GM12878 (cell line): Measurements from ENCODE around the gene NPTX1. TPM values are rescaled to one million over a fixed set of nuclear protein-coding genes. Genes with fewer than 3 reads are reported as not detected.

Experiments used
- ATAC-seq: fragments of 200-7000 bp; cut with Tn5 transposase; 3 replicates; pipeline ENCODE4 v1.9.1; 2020; ENCODE audit warnings: mild to moderate bottlenecking, moderate library complexity
- BruUV-seq: library from RNA; stranded (reverse); fragments of 400-500 nt; replicated peaks from 2 replicates; lab custom pipeline; 2021; lab: Mats Ljungman, UMichigan
- CTCF ChIA-PET: fragments of 300-600 bp; sonication (Branson Sonifier 250); formaldehyde crosslinking; extraction: SDS; loops from one replicate; lab custom pipeline; 2021; ENCODE audit warnings: inconsistent platforms; lab: Yijun Ruan, JAX
- POLR2A ChIA-PET: fragments of 350-600 bp; formaldehyde crosslinking; extraction: SDS; loops from one replicate; lab custom pipeline; 2021; ENCODE audit warnings: inconsistent platforms; lab: Charles Lee
- RAD21 ChIA-PET: fragments of 300-600 bp; sonication (Branson Sonifier 250); formaldehyde crosslinking; loops from one replicate; lab custom pipeline; 2023; ENCODE audit warnings: antibody characterized with exemption; ENCODE audit not compliant: unreplicated experiment; lab: Charles Lee
- SMC1A ChIA-PET: fragments of 300-600 bp; sonication (Branson Sonifier 250); formaldehyde crosslinking; loops from one replicate; lab custom pipeline; 2023; ENCODE audit not compliant: unreplicated experiment, uncharacterized antibody; lab: Charles Lee
- DNase-seq: peaks from one replicate; pipeline ENCODE4 v3.0.0-alpha.2; 2011; ENCODE audit warnings: low read depth, low spot score
- FAIRE-seq: peaks from 3 replicates; lab custom pipeline; 2011; peaks lifted over from hg19 to GRCh38; lab: Jason Lieb, UNC
- H2AFZ ChIP-seq: 2 replicates; pipeline ENCODE4 v1.6.0; 2011; ENCODE audit warnings: low read depth, low read length, control low read depth; ENCODE audit not compliant: control insufficient read depth
- H3K27ac ChIP-seq: 2 replicates; pipeline ENCODE4 v1.5.1; 2011; ENCODE audit warnings: control low read depth; ENCODE audit not compliant: control insufficient read depth, insufficient read depth
- H3K27me3 ChIP-seq, 2 experiments: replicated peaks in 1 of 2; 2 replicates each; pipeline versions ENCODE4 v1.6.0 to v1.6.1; 2011; ENCODE audit warnings: low read length in 1 of 2; ENCODE audit not compliant: control insufficient read depth in 2 of 2, insufficient read depth in 2 of 2
- H3K36me3 ChIP-seq, 2 experiments: 2 replicates each; pipeline ENCODE4 v1.5.1; 2011; ENCODE audit warnings: low read length in 1 of 2; ENCODE audit not compliant: control insufficient read depth in 2 of 2, insufficient read depth in 2 of 2
- H3K4me1 ChIP-seq: 2 replicates; pipeline ENCODE4 v1.6.1; 2011; ENCODE audit warnings: mild to moderate bottlenecking, low read length, moderate library complexity, mixed read lengths; ENCODE audit not compliant: control insufficient read depth, insufficient read depth
- H3K4me2 ChIP-seq: 2 replicates; pipeline ENCODE4 v1.6.0; 2011; ENCODE audit warnings: control low read depth; ENCODE audit not compliant: control insufficient read depth, insufficient read depth
- H3K4me3 ChIP-seq: fragments of 200-600 bp; sonication (generic); 2 replicates; pipeline ENCODE4 v1.5.1; 2016
- H3K79me2 ChIP-seq: 2 replicates; pipeline ENCODE4 v1.6.0; 2011; ENCODE audit warnings: low read length; ENCODE audit not compliant: control insufficient read depth, insufficient read depth
- H3K9ac ChIP-seq: 2 replicates; pipeline ENCODE4 v1.8.0; 2011; ENCODE audit warnings: low read length, control low read depth, mixed read lengths; ENCODE audit not compliant: control insufficient read depth, insufficient read depth
- H3K9me3 ChIP-seq: replicated peaks from 3 replicates; pipeline ENCODE4 v1.5.1; 2011; ENCODE audit warnings: mild to moderate bottlenecking, low read length; ENCODE audit not compliant: control insufficient read depth, insufficient read depth
- H4K20me1 ChIP-seq: 2 replicates; pipeline ENCODE4 v1.6.0; 2011; ENCODE audit not compliant: control insufficient read depth, insufficient read depth
- CREB1 ChIP-seq: IDR thresholded peaks from 2 replicates; pipeline ENCODE4 v1.6.1; 2012; ENCODE audit warnings: low read depth, mild to moderate bottlenecking, inconsistent platforms
- CREM ChIP-seq: IDR thresholded peaks from 2 replicates; pipeline ENCODE4 v1.6.1; 2014; ENCODE audit warnings: antibody characterized with exemption, low read depth
- DPF2 ChIP-seq: fragments of 450-650 bp; IDR thresholded peaks from 2 replicates; pipeline ENCODE4 v1.6.1; 2017; ENCODE audit warnings: mild to moderate bottlenecking
- EP300 ChIP-seq, 2 experiments: fragments of 150-350 bp in 1 of 2; IDR thresholded peaks; 2 replicates each; pipeline ENCODE4 v1.6.1; 2011 to 2012; ENCODE audit warnings: low read depth in 2 of 2, low read length in 2 of 2, borderline replicate concordance in 1 of 2, improper control_type of control experiment in 1 of 2, inconsistent platforms in 1 of 2; ENCODE audit not compliant: control insufficient read depth in 1 of 2
- KDM1A ChIP-seq: fragments of 200-600 bp; sonication (generic); IDR thresholded peaks from 2 replicates; pipeline ENCODE4 v1.6.1; 2016; ENCODE audit warnings: borderline replicate concordance
- MTA3 ChIP-seq: IDR thresholded peaks from 2 replicates; pipeline ENCODE4 v1.6.1; 2012; ENCODE audit warnings: low read length, inconsistent platforms, borderline replicate concordance
- NKRF ChIP-seq: fragments of 450-650 bp; conservative IDR thresholded peaks from 2 replicates; pipeline ENCODE4 v1.6.1; 2017; ENCODE audit warnings: mild to moderate bottlenecking, moderate library complexity
- RAD21 ChIP-seq: IDR thresholded peaks from 2 replicates; pipeline ENCODE4 v1.6.1; 2011; ENCODE audit warnings: mild to moderate bottlenecking, low read depth, low read length, moderate library complexity; ENCODE audit not compliant: insufficient read depth
- SIX5 ChIP-seq: IDR thresholded peaks from 2 replicates; pipeline ENCODE4 v1.6.1; 2011; ENCODE audit warnings: mild to moderate bottlenecking, low read depth, low read length, moderate library complexity; ENCODE audit not compliant: severe bottlenecking
- ZBTB4 ChIP-seq: fragments of 450-650 bp; formaldehyde crosslinking; IDR thresholded peaks from 2 replicates; pipeline ENCODE4 v1.4.0; 2022; ENCODE audit warnings: mild to moderate bottlenecking, moderate library complexity
- ZNF274 ChIP-seq: IDR thresholded peaks from one replicate; pipeline ENCODE4 v1.8.0; 2011; ENCODE audit not compliant: insufficient read length, insufficient read depth
- WGBS: methylation state at CpG from one replicate; pipeline ENCODE4 v1.1.6; 2016; ENCODE audit warnings: low lambda C conversion rate; ENCODE audit not compliant: insufficient replicate concordance, insufficient coverage; ENCODE audit errors: missing lambda C conversion rate; 5-methylcytosine and 5-hydroxymethylcytosine counted together
- in situ Hi-C: fragments of 300-500 bp; cut with MboI; formaldehyde crosslinking; loops from 9 replicates; pipeline ENCODE4 v1.14.3; 2018; ENCODE audit warnings: mixed read lengths
- intact Hi-C: fragments of 100-400 bp; cut with micrococcal nuclease; formaldehyde crosslinking; loops from one replicate; pipeline ENCODE4 v1.14.2; 2022; ENCODE audit not compliant: unreplicated experiment
- polyA plus RNA-seq, 11 experiments: library from polyadenylated mRNA; depleted of rRNA in 4 of 11; unstranded in 6 of 11; stranded (reverse) in 5 of 11; fragments of >200 nt; fragmentation: Nextera tagmentation in 4 of 11; fragmentation: Illumina TruSeq in 1 of 11; extraction: Ambion mirVana in 4 of 11; extraction: Trizol in 1 of 11; gene quantifications; 1 replicate in 1 of 11; 2 replicates in 10 of 11; pipeline versions ENCODE4 v1.2.1 to v1.2.3, GENCODE V29; 2011 to 2016; ENCODE audit warnings: inconsistent platforms in 2 of 11, missing spikeins in 2 of 11, low read depth in 1 of 11
- total RNA-seq, 4 experiments: library from RNA; depleted of rRNA in 3 of 4; stranded (reverse); fragments of >200 nt in 3 of 4; fragmentation: Illumina TruSeq in 1 of 4; extraction: Trizol in 1 of 4; gene quantifications; 2 replicates each; pipeline versions ENCODE4 v1.2.1 to v1.2.3, GENCODE V29; 2013 to 2021
- TF ChIP-seq, protein P1 (sequence below): fragments of 450-650 bp; formaldehyde crosslinking; IDR thresholded peaks from 2 replicates; pipeline ENCODE4 v1.5.0; 2022; ENCODE audit warnings: mild to moderate bottlenecking, missing genetic modification characterization
- TF ChIP-seq, protein P2 (sequence below): fragments of 450-650 bp; IDR thresholded peaks from 2 replicates; pipeline ENCODE4 v1.6.1; 2018; ENCODE audit warnings: mild to moderate bottlenecking, low read depth, moderate library complexity; ENCODE audit not compliant: partially characterized antibody

NPTX1 gene
- total and polyA plus RNA-seq, 10 of the 15 experiments (the other 5 are each of a cell fraction or from before 2014, with no cell fraction given): not detected

GRCh38 chr17:80459234-80459633 is 17.2 kb downstream of the NPTX1 start:
- H3K4me2 ChIP-seq: no peak overlapping the region
- no peak overlapping the region for H3K4me3 ChIP-seq
- CTCF ChIA-PET: no interaction called here
- H3K27me3 ChIP-seq: peaks cover 0 to 8% of the 10 kb centered on the region in 2 experiments; a peak in 3 of 4 replicates
- SMC1A ChIA-PET: no interaction called here
- H3K36me3 ChIP-seq: no peaks in the 10 kb centered on the region
- H3K4me1 ChIP-seq: no peaks in the 10 kb centered on the region; the same call in 1 of the 2 replicates
- BruUV-seq: no TSS peak
- H3K79me2 ChIP-seq: peaks cover 2% of the 10 kb centered on the region; the same call in 1 of the 2 replicates
- DNase-seq (no peak), FAIRE-seq (no peak), ATAC-seq (no peak)
- no peak overlapping the region for H2AFZ ChIP-seq
- H3K9ac ChIP-seq: no peak overlapping the region
- no peaks in the 10 kb centered on the region for H3K9me3 ChIP-seq
- POLR2A ChIA-PET: no interaction called here
- 52% methylated on average over 11 of the region's 11 CpGs for WGBS
- RAD21 ChIA-PET: no interaction called here
- intact Hi-C loops (loop anchor here (10.0 kb wide), 1 partner anchor 116 kb away; no protein-coding TSS in a partner anchor), in situ Hi-C loops (no loop called here)
- no peak overlapping the region for H3K27ac ChIP-seq
- H4K20me1 ChIP-seq: no peaks in the 10 kb centered on the region
- TF ChIP-seq, protein P1, sequence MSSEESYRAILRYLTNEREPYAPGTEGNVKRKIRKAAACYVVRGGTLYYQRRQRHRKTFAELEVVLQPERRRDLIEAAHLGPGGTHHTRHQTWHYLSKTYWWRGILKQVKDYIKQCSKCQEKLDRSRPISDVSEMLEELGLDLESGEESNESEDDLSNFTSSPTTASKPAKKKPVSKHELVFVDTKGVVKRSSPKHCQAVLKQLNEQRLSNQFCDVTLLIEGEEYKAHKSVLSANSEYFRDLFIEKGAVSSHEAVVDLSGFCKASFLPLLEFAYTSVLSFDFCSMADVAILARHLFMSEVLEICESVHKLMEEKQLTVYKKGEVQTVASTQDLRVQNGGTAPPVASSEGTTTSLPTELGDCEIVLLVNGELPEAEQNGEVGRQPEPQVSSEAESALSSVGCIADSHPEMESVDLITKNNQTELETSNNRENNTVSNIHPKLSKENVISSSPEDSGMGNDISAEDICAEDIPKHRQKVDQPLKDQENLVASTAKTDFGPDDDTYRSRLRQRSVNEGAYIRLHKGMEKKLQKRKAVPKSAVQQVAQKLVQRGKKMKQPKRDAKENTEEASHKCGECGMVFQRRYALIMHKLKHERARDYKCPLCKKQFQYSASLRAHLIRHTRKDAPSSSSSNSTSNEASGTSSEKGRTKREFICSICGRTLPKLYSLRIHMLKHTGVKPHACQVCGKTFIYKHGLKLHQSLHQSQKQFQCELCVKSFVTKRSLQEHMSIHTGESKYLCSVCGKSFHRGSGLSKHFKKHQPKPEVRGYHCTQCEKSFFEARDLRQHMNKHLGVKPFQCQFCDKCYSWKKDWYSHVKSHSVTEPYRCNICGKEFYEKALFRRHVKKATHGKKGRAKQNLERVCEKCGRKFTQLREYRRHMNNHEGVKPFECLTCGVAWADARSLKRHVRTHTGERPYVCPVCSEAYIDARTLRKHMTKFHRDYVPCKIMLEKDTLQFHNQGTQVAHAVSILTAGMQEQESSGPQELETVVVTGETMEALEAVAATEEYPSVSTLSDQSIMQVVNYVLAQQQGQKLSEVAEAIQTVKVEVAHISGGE (CRISPR knock-in tag): no peak
- no peak for TF ChIP-seq MTA3
- no peak for TF ChIP-seq CREB1
- no peak for TF ChIP-seq NKRF
- TF ChIP-seq KDM1A: no peak
- TF ChIP-seq, protein P2, sequence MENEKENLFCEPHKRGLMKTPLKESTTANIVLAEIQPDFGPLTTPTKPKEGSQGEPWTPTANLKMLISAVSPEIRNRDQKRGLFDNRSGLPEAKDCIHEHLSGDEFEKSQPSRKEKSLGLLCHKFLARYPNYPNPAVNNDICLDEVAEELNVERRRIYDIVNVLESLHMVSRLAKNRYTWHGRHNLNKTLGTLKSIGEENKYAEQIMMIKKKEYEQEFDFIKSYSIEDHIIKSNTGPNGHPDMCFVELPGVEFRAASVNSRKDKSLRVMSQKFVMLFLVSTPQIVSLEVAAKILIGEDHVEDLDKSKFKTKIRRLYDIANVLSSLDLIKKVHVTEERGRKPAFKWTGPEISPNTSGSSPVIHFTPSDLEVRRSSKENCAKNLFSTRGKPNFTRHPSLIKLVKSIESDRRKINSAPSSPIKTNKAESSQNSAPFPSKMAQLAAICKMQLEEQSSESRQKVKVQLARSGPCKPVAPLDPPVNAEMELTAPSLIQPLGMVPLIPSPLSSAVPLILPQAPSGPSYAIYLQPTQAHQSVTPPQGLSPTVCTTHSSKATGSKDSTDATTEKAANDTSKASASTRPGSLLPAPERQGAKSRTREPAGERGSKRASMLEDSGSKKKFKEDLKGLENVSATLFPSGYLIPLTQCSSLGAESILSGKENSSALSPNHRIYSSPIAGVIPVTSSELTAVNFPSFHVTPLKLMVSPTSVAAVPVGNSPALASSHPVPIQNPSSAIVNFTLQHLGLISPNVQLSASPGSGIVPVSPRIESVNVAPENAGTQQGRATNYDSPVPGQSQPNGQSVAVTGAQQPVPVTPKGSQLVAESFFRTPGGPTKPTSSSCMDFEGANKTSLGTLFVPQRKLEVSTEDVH: no peak
- no peak for TF ChIP-seq CREM
- no peak for TF ChIP-seq RAD21
- TF ChIP-seq ZBTB4 (CRISPR knock-in tag): no peak
- no peak for TF ChIP-seq EP300 (IDR thresholded peaks at IDR 0.05; ENCODE audit: borderline replicate concordance in 1 of 2, control insufficient read depth in 1 of 2, low read depth in 2 of 2, low read length in 2 of 2)
- TF ChIP-seq SIX5: no peak
- TF ChIP-seq ZNF274: no peak
- TF ChIP-seq DPF2: no peak
